H1 (cell line): ENCODE results near the gene GRID1. TPM values are rescaled to one million over a fixed set of nuclear protein-coding genes. Genes with fewer than 3 reads are reported as not detected.

ENCODE experiments used
- CBX8 ChIP-seq: fragments of 300-800, 300-1000 bp; sonication (generic); IDR thresholded peaks from 2 replicates; pipeline ENCODE4 v1.7.1; 2016; ENCODE audit warnings: low read depth, low read length, borderline replicate concordance
- GTF2F1 ChIP-seq: IDR thresholded peaks from 2 replicates; pipeline ENCODE4 v1.6.1; 2012; ENCODE audit warnings: low read depth, low read length, improper control_type of control experiment, borderline replicate concordance
- MAFK ChIP-seq: IDR thresholded peaks from 2 replicates; pipeline ENCODE4 v1.6.1; 2012; ENCODE audit warnings: low read depth, mild to moderate bottlenecking, improper control_type of control experiment, low read length
- NRF1 ChIP-seq: IDR thresholded peaks from 2 replicates; pipeline ENCODE4 v1.6.1; 2011; ENCODE audit warnings: mild to moderate bottlenecking, low read depth, low read length, improper control_type of control experiment
- SAP30 ChIP-seq: fragments of 300-600 bp; sonication (generic); IDR thresholded peaks from 2 replicates; pipeline ENCODE4 v1.7.1; 2012; ENCODE audit warnings: low read length, moderate library complexity, mild to moderate bottlenecking, inconsistent platforms; ENCODE audit not compliant: insufficient read depth, insufficient replicate concordance
- TCF12 ChIP-seq: IDR thresholded peaks from 2 replicates; pipeline ENCODE4 v1.6.1; 2011; ENCODE audit warnings: low read depth, mild to moderate bottlenecking, low read length
- polyA plus RNA-seq, 7 experiments: library from polyadenylated mRNA; depleted of rRNA in 3 of 7; stranded (reverse) in 5 of 7; unstranded in 2 of 7; fragments of >200 nt in 5 of 7; fragments of 200-250 nt in 2 of 7; gene quantifications; 1 replicate in 5 of 7; 2 replicates in 1 of 7; 4 replicates in 1 of 7; pipeline versions ENCODE4 v1.2.1 to v1.2.3, GENCODE V29; 2011 to 2013; ENCODE audit warnings: missing spikeins in 2 of 7, mixed read lengths in 2 of 7
- total RNA-seq: library from RNA; stranded (reverse); fragmentation: NEBNext Ultra II Directional; extraction: Animal tissue kit (Norgen Biotek cat#: 25700); gene quantifications from 2 replicates; pipeline ENCODE4 v1.2.1, GENCODE V29; 2021

The GRID1 gene
- total and polyA plus RNA-seq, 2 of the 8 experiments (the other 6 are each of a cell fraction or from before 2014, with no cell fraction given), result 0.22 to 0.30 TPM

GRCh38 chr10:86163522-86164173, 202.9 kb downstream of the GRID1 start (continued):
- TF ChIP-seq MAFK (no peak), TCF12 (no peak), NRF1 (no peak), GTF2F1 (no peak), SAP30 (no peak), CBX8 (no peak)
- TF ChIP-seq, all 59 proteins: peak for 0
